K562 (cell line): Measurements from ENCODE around the gene RERG. TPM values are rescaled to one million over a fixed set of nuclear protein-coding genes. Genes with fewer than 3 reads are reported as not detected.

Experiments
- ATAC-seq: fragments of 200-7000 bp; cut with Tn5 transposase; 3 replicates; pipeline ENCODE4 v1.9.1; 2020; ENCODE audit warnings: moderate library complexity
- BruUV-seq: library from RNA; stranded (reverse); fragments of 400-500 nt; replicated peaks from 2 replicates; lab custom pipeline; 2021; lab: Mats Ljungman, UMichigan
- CTCF ChIA-PET: fragments of 300-600 bp; formaldehyde crosslinking; extraction: SDS; loops from one replicate; lab custom pipeline; 2021; ENCODE audit warnings: low intra/inter-chr PET ratio; lab: Yijun Ruan, JAX
- POLR2A ChIA-PET: fragments of 300-600, 350-650 bp; sonication (Branson Sonifier 250); formaldehyde crosslinking; extraction: SDS; loops from one replicate; lab custom pipeline; 2021; ENCODE audit warnings: antibody characterized with exemption, inconsistent platforms; lab: Yijun Ruan, JAX
- DNase-seq, 4 experiments: peaks; one replicate each; pipeline versions ENCODE4 v3.0.0 to v3.0.0-alpha.2; 2011 to 2018; ENCODE audit warnings: low spot score in 3 of 4, mixed read lengths in 3 of 4; ENCODE audit errors: extremely low read depth in 1 of 4
- FAIRE-seq: peaks from 2 replicates; lab custom pipeline; 2011; peaks lifted over from hg19 to GRCh38; lab: Jason Lieb, UNC
- H2AFZ ChIP-seq: 2 replicates; pipeline ENCODE4 v1.6.0; 2011; ENCODE audit warnings: low read depth, low read length, control low read depth, inconsistent platforms
- H3K27ac ChIP-seq: fragments of 200-600 bp; 3 replicates; pipeline ENCODE4 v1.8.0; 2011; ENCODE audit warnings: low read depth, mild to moderate bottlenecking, control low read depth, inconsistent platforms, low read length, moderate library complexity, mixed read lengths; ENCODE audit errors: extremely low read depth
- H3K27me3 ChIP-seq, 2 experiments: fragments of 300-600 bp in 1 of 2; 2 replicates in 1 of 2; 3 replicates in 1 of 2; pipeline versions ENCODE4 v1.6.0 to v1.8.0; 2011; ENCODE audit warnings: inconsistent platforms in 2 of 2, low read length in 2 of 2, mild to moderate bottlenecking in 1 of 2, mixed read lengths in 1 of 2, moderate library complexity in 1 of 2; ENCODE audit not compliant: control insufficient read depth in 2 of 2, insufficient read depth in 2 of 2
- H3K36me3 ChIP-seq: fragments of 300-600 bp; 3 replicates; pipeline ENCODE4 v1.8.0; 2011; ENCODE audit warnings: mild to moderate bottlenecking, low read length, inconsistent platforms; ENCODE audit not compliant: control insufficient read depth, insufficient read depth
- H3K4me1 ChIP-seq, 2 experiments: fragments of 200-600 bp in 1 of 2; replicated peaks in 1 of 2; 2 replicates in 1 of 2; 3 replicates in 1 of 2; pipeline versions ENCODE4 v1.5.1 to v1.8.0; 2011; ENCODE audit warnings: inconsistent platforms in 2 of 2, low read length in 2 of 2, mild to moderate bottlenecking in 1 of 2, mixed read lengths in 1 of 2, moderate library complexity in 1 of 2; ENCODE audit not compliant: control insufficient read depth in 2 of 2, insufficient read depth in 2 of 2
- H3K4me2 ChIP-seq: 2 replicates; pipeline ENCODE4 v1.6.1; 2011; ENCODE audit warnings: low read length, control low read depth, inconsistent platforms, mixed read lengths; ENCODE audit not compliant: insufficient read depth
- H3K4me3 ChIP-seq: fragments of 200-600 bp; sonication (generic), shearing (Covaris generic); 2 replicates; pipeline ENCODE4 v1.5.1; 2016; ENCODE audit warnings: control low read depth, inconsistent platforms
- H3K79me2 ChIP-seq: fragments of 200-600 bp; 3 replicates; pipeline ENCODE4 v1.8.0; 2011; ENCODE audit warnings: low read length, inconsistent platforms; ENCODE audit not compliant: control insufficient read depth, insufficient read depth
- H3K9ac ChIP-seq, 2 experiments: 2 replicates each; pipeline versions ENCODE4 v1.6.0 to v1.6.1; 2011; ENCODE audit warnings: low read depth in 2 of 2, low read length in 2 of 2, control low read depth in 1 of 2, inconsistent platforms in 1 of 2, mild to moderate bottlenecking in 1 of 2, mixed read lengths in 1 of 2; ENCODE audit not compliant: insufficient read depth in 1 of 2
- H3K9me1 ChIP-seq: one replicate; pipeline ENCODE4 v1.6.0; 2011; ENCODE audit warnings: inconsistent platforms, mild to moderate bottlenecking, low read length, moderate library complexity; ENCODE audit not compliant: control insufficient read depth, insufficient read depth
- H3K9me3 ChIP-seq: replicated peaks from 2 replicates; pipeline ENCODE4 v1.5.1; 2011; ENCODE audit warnings: low read depth, low read length, inconsistent platforms; ENCODE audit not compliant: control insufficient read depth, insufficient read depth
- H4K20me1 ChIP-seq: replicated peaks from 2 replicates; pipeline ENCODE4 v1.6.1; 2011; ENCODE audit warnings: low read length, inconsistent platforms, mixed read lengths; ENCODE audit not compliant: control insufficient read depth, insufficient read depth
- CSDE1 ChIP-seq, 2 experiments: fragments of 450-650 bp; IDR thresholded peaks; 2 replicates each; pipeline ENCODE4 v1.6.1; 2016; ENCODE audit warnings: mild to moderate bottlenecking in 1 of 2
- ESRRB ChIP-seq: fragments of 250-450 bp; sonication (Bioruptor Pico); IDR thresholded peaks from 2 replicates; pipeline ENCODE4 v1.5.0; 2020; ENCODE audit warnings: mild to moderate bottlenecking, moderate library complexity, borderline replicate concordance
- KLF1 ChIP-seq: fragments of 450-650 bp; IDR thresholded peaks from 2 replicates; pipeline ENCODE4 v1.6.1; 2016; ENCODE audit warnings: missing genetic modification characterization, missing compliant biosample characterization
- NFXL1 ChIP-seq: fragments of 450-650 bp; formaldehyde crosslinking; IDR thresholded peaks from 2 replicates; pipeline ENCODE4 v1.4.0; 2021; ENCODE audit warnings: mild to moderate bottlenecking
- PTBP1 ChIP-seq: fragments of 200-400 bp; formaldehyde crosslinking; IDR thresholded peaks from 2 replicates; pipeline ENCODE4 v1.6.1; 2017; ENCODE audit warnings: low read depth, low read length
- XRCC3 ChIP-seq: fragments of 450-650 bp; IDR thresholded peaks from 2 replicates; pipeline ENCODE4 v1.6.1; 2017; ENCODE audit warnings: mild to moderate bottlenecking, moderate library complexity
- WGBS: fragments of 100-300 bp; shearing (Covaris generic); methylation state at CpG from one replicate; pipeline ENCODE4 v1.1.6; 2016; ENCODE audit warnings: low coverage, mixed read lengths; ENCODE audit not compliant: insufficient coverage; ENCODE audit errors: missing lambda C conversion rate; 5-methylcytosine and 5-hydroxymethylcytosine counted together
- in situ Hi-C: fragments of 300-500 bp; cut with MboI; formaldehyde crosslinking; loops from 4 replicates; pipeline ENCODE4 v1.15.0; 2018; ENCODE audit warnings: inconsistent platforms, mixed read lengths
- intact Hi-C: fragments of 100-400 bp; cut with micrococcal nuclease; formaldehyde crosslinking; loops from 2 replicates; pipeline ENCODE4 v1.14.2; 2022
- polyA plus RNA-seq, 8 experiments: library from polyadenylated mRNA; depleted of rRNA in 4 of 8; stranded (reverse) in 5 of 8; unstranded in 3 of 8; fragments of >200 nt; fragmentation: Nextera tagmentation in 2 of 8; fragmentation: Illumina TruSeq in 1 of 8; extraction: Ambion mirVana in 2 of 8; extraction: Trizol in 1 of 8; gene quantifications; 2 replicates each; pipeline versions ENCODE4 v1.2.1 to v1.2.3, GENCODE V29; 2011 to 2014; ENCODE audit warnings: inconsistent platforms in 1 of 8, missing spikeins in 1 of 8
- total RNA-seq, 7 experiments: library from RNA; depleted of rRNA in 6 of 7; stranded (reverse); fragments of >200 nt in 6 of 7; fragmentation: Illumina TruSeq in 2 of 7; extraction: Trizol in 2 of 7; gene quantifications; 2 replicates each; pipeline versions ENCODE4 v1.2.1 to v1.2.3, GENCODE V29; 2011 to 2021; ENCODE audit warnings: low replicate concordance in 1 of 7
- TF ChIP-seq, protein P1 (sequence below): fragments of 250-450 bp; sonication (Bioruptor Pico); IDR thresholded peaks from 2 replicates; pipeline ENCODE4 v1.8.0; 2021; ENCODE audit warnings: moderate library complexity, mild to moderate bottlenecking, inconsistent platforms

RERG gene
- total and polyA plus RNA-seq, 9 of the 15 experiments (the other 6 are each of a cell fraction or from before 2014, with no cell fraction given): 2.2 to 7.3 (median 3.0) TPM

DNA sequence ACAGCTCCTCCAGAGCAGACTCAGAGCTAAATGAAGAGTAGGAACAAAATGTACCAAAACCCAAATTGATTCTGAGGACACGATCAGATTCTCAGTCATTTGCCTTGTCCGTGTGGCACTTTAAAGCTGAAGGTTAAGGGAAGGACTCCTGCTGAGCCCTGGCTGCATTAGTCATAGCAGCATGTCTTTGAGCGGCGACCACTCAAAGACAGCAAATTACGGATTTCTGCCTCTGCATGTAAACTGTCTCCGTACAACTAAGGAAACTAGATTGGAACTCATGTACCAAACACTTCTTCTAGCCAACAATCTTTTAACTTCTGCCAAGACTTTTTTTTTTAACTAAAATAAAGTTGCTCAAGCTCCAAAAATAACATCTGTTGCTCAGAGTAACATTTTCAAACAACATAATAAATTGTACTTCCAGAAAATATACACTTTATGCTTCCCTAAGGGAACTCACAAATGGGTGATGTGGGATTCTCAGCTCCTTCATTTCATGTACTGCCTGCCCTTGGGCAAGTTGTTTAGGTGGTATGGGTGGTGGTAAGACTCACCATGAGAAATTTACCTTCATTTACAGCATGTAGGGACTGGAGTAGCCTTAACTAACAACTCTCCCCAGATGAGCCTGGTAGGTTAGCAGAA, 56.1 kb downstream of the RERG start:
- Histone ChIP-seq H3K4me3 (no peak overlapping the region), H3K79me2 (no peaks in the 10 kb centered on the region), H3K27me3 (no peaks in the 10 kb centered on the region), H3K27ac (no peak overlapping the region), H3K9ac (no peak overlapping the region), H4K20me1 (no peaks in the 10 kb centered on the region)
- no peak for FAIRE-seq
- TF ChIP-seq XRCC3: no peak
- no peak for TF ChIP-seq ESRRB (CRISPR knock-in tag)
- TF ChIP-seq, protein P1, sequence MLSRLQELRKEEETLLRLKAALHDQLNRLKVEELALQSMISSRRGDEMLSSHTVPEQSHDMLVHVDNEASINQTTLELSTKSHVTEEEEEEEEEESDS: no peak
- no peak for TF ChIP-seq KLF1 (tag)
- no peak for TF ChIP-seq PTBP1
- no peak for TF ChIP-seq NFXL1 (CRISPR knock-in tag)
- TF ChIP-seq CSDE1 (IDR thresholded peaks at IDR 0.05): no peak
- TF ChIP-seq, all 486 proteins: peak for 0
- Histone ChIP-seq H3K9me3 (no peaks in the 10 kb centered on the region), H3K9me1 (no peaks in the 10 kb centered on the region), H3K36me3 (no peaks in the 10 kb centered on the region), H3K4me2 (no peak overlapping the region), H3K4me1 (no peaks in the 10 kb centered on the region), H2AFZ (no peak overlapping the region)
- intact Hi-C loops (no loop called here), in situ Hi-C loops (no loop called here)
- ChIA-PET CTCF (no interaction called here), POLR2A (no interaction called here)
- 5% methylated on average over 6 of the region's 6 CpGs for WGBS
- BruUV-seq: no TSS peak
- ATAC-seq (no peak), DNase-seq (no peak)
